PFSK-1 (cell line): ENCODE data around the gene TRPM3.

Source experiments
- FOXP2 ChIP-seq: optimal IDR thresholded peaks from 2 replicates; pipeline ENCODE3; 2011; ENCODE audit warnings: borderline replicate concordance, control low read depth, inconsistent platforms; ENCODE audit not compliant: insufficient read depth; ENCODE audit errors: extremely low read length, extremely low read depth
- POLR2AphosphoS5 ChIP-seq: IDR thresholded peaks from 2 replicates; pipeline ENCODE4 v1.6.1; 2012; ENCODE audit warnings: low read depth, mild to moderate bottlenecking, control low read depth, low read length, moderate library complexity
- REST ChIP-seq, 2 experiments: IDR thresholded peaks; 2 replicates each; pipeline versions ENCODE4 v1.6.1 to v1.8.0; 2011 to 2012; ENCODE audit warnings: low read depth in 2 of 2, low read length in 2 of 2, control low read depth in 1 of 2, inconsistent platforms in 1 of 2, mild to moderate bottlenecking in 1 of 2, moderate library complexity in 1 of 2; ENCODE audit not compliant: insufficient read depth in 1 of 2
- SIN3A ChIP-seq: IDR thresholded peaks from 2 replicates; pipeline ENCODE4 v1.6.1; 2012; ENCODE audit warnings: mild to moderate bottlenecking, low read length, moderate library complexity, borderline replicate concordance; ENCODE audit not compliant: insufficient read depth
- TAF1 ChIP-seq: IDR thresholded peaks from 2 replicates; pipeline ENCODE4 v1.6.1; 2012; ENCODE audit warnings: low read length, control low read depth, borderline replicate concordance; ENCODE audit not compliant: insufficient read depth

DNA sequence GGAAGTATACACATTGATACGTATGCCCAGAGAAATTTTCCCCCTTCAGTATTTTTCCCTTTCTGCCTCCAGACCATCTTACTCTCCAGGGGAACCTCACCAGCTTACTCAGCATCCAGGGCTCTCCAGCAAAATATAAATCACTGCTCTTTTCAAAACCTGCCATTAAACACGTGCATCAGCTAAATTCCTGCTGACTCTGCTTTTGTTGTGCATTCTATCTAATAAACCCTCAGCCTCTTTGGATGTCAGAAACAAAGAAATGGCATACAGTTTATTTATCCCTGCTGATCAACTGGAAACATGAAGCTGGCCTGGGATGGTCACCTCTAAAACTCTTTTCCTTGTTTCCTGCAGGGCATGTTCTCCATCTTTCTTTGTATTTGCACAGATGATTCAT lies 126.8 kb downstream of the TRPM3 start:
- TF ChIP-seq POLR2AphosphoS5 (no peak), TAF1 (no peak), REST (IDR thresholded peaks at IDR 0.05; ENCODE audit: insufficient read depth in 1 of 2, low read depth in 2 of 2, low read length in 2 of 2) (no peak), SIN3A (no peak), FOXP2 (no peak)
